GM12878 (cell line): ENCODE results near the gene AKT3. TPM values are rescaled to one million over a fixed set of nuclear protein-coding genes. Genes with fewer than 3 reads are reported as not detected.
A peak's percentile ranks its signal among the peaks of the same experiment; 100 is the strongest.

ENCODE experiments used
- CHD2 ChIP-seq: IDR thresholded peaks from 2 replicates; pipeline ENCODE4 v1.6.1; 2011; ENCODE audit warnings: low read depth, low read length, improper control_type of control experiment, borderline replicate concordance
- CREM ChIP-seq: IDR thresholded peaks from 2 replicates; pipeline ENCODE4 v1.6.1; 2014; ENCODE audit warnings: antibody characterized with exemption, low read depth
- EED ChIP-seq: sonication (generic); IDR thresholded peaks from 2 replicates; pipeline ENCODE4 v1.6.1; 2016; ENCODE audit warnings: antibody characterized with exemption, low read depth
- FOS ChIP-seq: IDR thresholded peaks from 3 replicates; pipeline ENCODE4 v1.6.1; 2011; ENCODE audit warnings: borderline replicate concordance; ENCODE audit not compliant: insufficient read length; ENCODE audit errors: extremely low read depth
- HSF1 ChIP-seq: fragments of 150-350 bp; IDR thresholded peaks from 2 replicates; pipeline ENCODE4 v1.6.1; 2014; ENCODE audit warnings: mild to moderate bottlenecking, low read depth, low read length
- IRF3 ChIP-seq: fragments of 450-650 bp; IDR thresholded peaks from 2 replicates; pipeline ENCODE4 v1.6.1; 2014; ENCODE audit warnings: mild to moderate bottlenecking
- KDM1A ChIP-seq: fragments of 200-600 bp; sonication (generic); IDR thresholded peaks from 2 replicates; pipeline ENCODE4 v1.6.1; 2016; ENCODE audit warnings: borderline replicate concordance
- MAX ChIP-seq: IDR thresholded peaks from 2 replicates; pipeline ENCODE4 v1.6.1; 2012; ENCODE audit warnings: low read depth, low read length, improper control_type of control experiment
- NBN ChIP-seq: fragments of 450-650 bp; IDR thresholded peaks from 2 replicates; pipeline ENCODE4 v1.6.1; 2016
- NFIC ChIP-seq: IDR thresholded peaks from 2 replicates; pipeline ENCODE4 v1.6.1; 2012; ENCODE audit warnings: low read depth, mild to moderate bottlenecking, inconsistent platforms, low read length, moderate library complexity
- RUNX3 ChIP-seq: IDR thresholded peaks from 2 replicates; pipeline ENCODE4 v1.6.1; 2012; ENCODE audit warnings: low read length, inconsistent platforms
- TCF3 ChIP-seq: IDR thresholded peaks from 2 replicates; pipeline ENCODE4 v1.6.1; 2012; ENCODE audit warnings: low read depth, mild to moderate bottlenecking, low read length, borderline replicate concordance; ENCODE audit not compliant: insufficient read depth
- YY1 ChIP-seq: IDR thresholded peaks from 2 replicates; pipeline ENCODE4 v1.6.1; 2011; ENCODE audit warnings: low read depth, mild to moderate bottlenecking, low read length
- ZNF217 ChIP-seq: fragments of 450-650 bp; IDR thresholded peaks from 2 replicates; pipeline ENCODE4 v1.6.1; 2017; ENCODE audit warnings: antibody characterized with exemption, mild to moderate bottlenecking
- polyA plus RNA-seq, 11 experiments: library from polyadenylated mRNA; depleted of rRNA in 4 of 11; unstranded in 6 of 11; stranded (reverse) in 5 of 11; fragments of >200 nt; fragmentation: Nextera tagmentation in 4 of 11; fragmentation: Illumina TruSeq in 1 of 11; extraction: Ambion mirVana in 4 of 11; extraction: Trizol in 1 of 11; gene quantifications; 1 replicate in 1 of 11; 2 replicates in 10 of 11; pipeline versions ENCODE4 v1.2.1 to v1.2.3, GENCODE V29; 2011 to 2016; ENCODE audit warnings: inconsistent platforms in 2 of 11, missing spikeins in 2 of 11, low read depth in 1 of 11
- total RNA-seq, 4 experiments: library from RNA; depleted of rRNA in 3 of 4; stranded (reverse); fragments of >200 nt in 3 of 4; fragmentation: Illumina TruSeq in 1 of 4; extraction: Trizol in 1 of 4; gene quantifications; 2 replicates each; pipeline versions ENCODE4 v1.2.1 to v1.2.3, GENCODE V29; 2013 to 2021
- TF ChIP-seq, protein P1 (sequence below): fragments of 450-650 bp; formaldehyde crosslinking; IDR thresholded peaks from 2 replicates; pipeline ENCODE4 v1.4.0; 2022; ENCODE audit warnings: mild to moderate bottlenecking, moderate library complexity
- TF ChIP-seq, protein P2 (sequence below): fragments of 150-350 bp; IDR thresholded peaks from 2 replicates; pipeline ENCODE4 v1.6.1; 2016; ENCODE audit warnings: low read depth, low read length
- TF ChIP-seq, protein P3 (sequence below), 3 experiments: IDR thresholded peaks in 2 of 3; conservative IDR thresholded peaks in 1 of 3; 2 replicates each; pipeline ENCODE4 v1.5.1; 2011; ENCODE audit warnings: low read depth in 3 of 3, low read length in 3 of 3, mild to moderate bottlenecking in 3 of 3, control low read depth in 2 of 3, moderate library complexity in 2 of 3, inconsistent platforms in 1 of 3, mixed read lengths in 1 of 3; ENCODE audit not compliant: control insufficient read depth in 2 of 3, insufficient read depth in 1 of 3; ENCODE audit errors: extremely low read depth in 1 of 3
- TF ChIP-seq, protein P4 (sequence below): IDR thresholded peaks from 2 replicates; pipeline ENCODE4 v1.6.1; 2012; ENCODE audit warnings: low read length, inconsistent platforms

Gene AKT3
- total and polyA plus RNA-seq, 10 of the 15 experiments (the other 5 are each of a cell fraction or from before 2014, with no cell fraction given): 0.03 to 0.56 (median 0.19) TPM

DNA sequence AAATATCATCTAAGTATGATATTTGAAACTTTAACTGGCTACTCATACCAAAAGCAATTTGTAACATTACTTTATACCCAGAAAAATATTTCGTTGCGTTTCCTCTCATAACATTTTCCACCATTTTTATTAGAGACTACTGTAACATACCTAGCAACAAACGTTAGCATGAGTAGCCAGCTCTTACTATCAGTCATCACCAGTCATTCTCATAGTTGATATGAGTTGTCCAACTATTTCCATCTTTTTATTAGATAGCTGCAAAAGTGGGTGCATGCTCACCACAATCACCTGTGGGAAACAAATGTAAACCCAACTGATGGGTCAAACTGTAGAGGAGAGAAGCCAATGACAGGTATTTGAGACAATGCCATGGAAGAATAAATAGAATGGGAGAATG, 114.6 kb downstream of the AKT3 start (continued):
- TF ChIP-seq, protein P1, sequence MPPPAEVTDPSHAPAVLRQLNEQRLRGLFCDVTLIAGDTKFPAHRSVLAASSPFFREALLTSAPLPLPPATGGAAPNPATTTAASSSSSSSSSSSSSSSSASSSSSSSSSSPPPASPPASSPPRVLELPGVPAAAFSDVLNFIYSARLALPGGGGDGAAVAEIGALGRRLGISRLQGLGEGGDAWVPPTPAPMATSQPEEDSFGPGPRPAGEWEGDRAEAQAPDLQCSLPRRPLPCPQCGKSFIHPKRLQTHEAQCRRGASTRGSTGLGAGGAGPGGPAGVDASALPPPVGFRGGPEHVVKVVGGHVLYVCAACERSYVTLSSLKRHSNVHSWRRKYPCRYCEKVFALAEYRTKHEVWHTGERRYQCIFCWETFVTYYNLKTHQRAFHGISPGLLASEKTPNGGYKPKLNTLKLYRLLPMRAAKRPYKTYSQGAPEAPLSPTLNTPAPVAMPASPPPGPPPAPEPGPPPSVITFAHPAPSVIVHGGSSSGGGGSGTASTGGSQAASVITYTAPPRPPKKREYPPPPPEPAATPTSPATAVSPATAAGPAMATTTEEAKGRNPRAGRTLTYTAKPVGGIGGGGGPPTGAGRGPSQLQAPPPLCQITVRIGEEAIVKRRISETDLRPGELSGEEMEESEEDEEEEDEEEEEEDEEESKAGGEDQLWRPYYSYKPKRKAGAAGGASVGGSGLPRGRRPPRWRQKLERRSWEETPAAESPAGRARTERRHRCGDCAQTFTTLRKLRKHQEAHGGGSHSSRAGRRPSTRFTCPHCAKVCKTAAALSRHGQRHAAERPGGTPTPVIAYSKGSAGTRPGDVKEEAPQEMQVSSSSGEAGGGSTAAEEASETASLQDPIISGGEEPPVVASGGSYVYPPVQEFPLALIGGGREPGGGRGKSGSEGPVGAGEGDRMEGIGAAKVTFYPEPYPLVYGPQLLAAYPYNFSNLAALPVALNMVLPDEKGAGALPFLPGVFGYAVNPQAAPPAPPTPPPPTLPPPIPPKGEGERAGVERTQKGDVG (CRISPR knock-in tag): no peak
- TF ChIP-seq HSF1 (no peak), CREM (peak; percentile 53), TCF3 (no peak), NFIC (peak; percentile 87), EED (0 out of 2 replicates have a peak, but pooled peaks have one; percentile 22), RUNX3 (peak; percentile 84), MAX (no peak), CHD2 (no peak), NBN (no peak), FOS (no peak), KDM1A (no peak), YY1 (no peak), ZNF217 (no peak), IRF3 (no peak)
- TF ChIP-seq, protein P2, sequence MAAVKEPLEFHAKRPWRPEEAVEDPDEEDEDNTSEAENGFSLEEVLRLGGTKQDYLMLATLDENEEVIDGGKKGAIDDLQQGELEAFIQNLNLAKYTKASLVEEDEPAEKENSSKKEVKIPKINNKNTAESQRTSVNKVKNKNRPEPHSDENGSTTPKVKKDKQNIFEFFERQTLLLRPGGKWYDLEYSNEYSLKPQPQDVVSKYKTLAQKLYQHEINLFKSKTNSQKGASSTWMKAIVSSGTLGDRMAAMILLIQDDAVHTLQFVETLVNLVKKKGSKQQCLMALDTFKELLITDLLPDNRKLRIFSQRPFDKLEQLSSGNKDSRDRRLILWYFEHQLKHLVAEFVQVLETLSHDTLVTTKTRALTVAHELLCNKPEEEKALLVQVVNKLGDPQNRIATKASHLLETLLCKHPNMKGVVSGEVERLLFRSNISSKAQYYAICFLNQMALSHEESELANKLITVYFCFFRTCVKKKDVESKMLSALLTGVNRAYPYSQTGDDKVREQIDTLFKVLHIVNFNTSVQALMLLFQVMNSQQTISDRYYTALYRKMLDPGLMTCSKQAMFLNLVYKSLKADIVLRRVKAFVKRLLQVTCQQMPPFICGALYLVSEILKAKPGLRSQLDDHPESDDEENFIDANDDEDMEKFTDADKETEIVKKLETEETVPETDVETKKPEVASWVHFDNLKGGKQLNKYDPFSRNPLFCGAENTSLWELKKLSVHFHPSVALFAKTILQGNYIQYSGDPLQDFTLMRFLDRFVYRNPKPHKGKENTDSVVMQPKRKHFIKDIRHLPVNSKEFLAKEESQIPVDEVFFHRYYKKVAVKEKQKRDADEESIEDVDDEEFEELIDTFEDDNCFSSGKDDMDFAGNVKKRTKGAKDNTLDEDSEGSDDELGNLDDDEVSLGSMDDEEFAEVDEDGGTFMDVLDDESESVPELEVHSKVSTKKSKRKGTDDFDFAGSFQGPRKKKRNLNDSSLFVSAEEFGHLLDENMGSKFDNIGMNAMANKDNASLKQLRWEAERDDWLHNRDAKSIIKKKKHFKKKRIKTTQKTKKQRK: no peak
- TF ChIP-seq, protein P3, sequence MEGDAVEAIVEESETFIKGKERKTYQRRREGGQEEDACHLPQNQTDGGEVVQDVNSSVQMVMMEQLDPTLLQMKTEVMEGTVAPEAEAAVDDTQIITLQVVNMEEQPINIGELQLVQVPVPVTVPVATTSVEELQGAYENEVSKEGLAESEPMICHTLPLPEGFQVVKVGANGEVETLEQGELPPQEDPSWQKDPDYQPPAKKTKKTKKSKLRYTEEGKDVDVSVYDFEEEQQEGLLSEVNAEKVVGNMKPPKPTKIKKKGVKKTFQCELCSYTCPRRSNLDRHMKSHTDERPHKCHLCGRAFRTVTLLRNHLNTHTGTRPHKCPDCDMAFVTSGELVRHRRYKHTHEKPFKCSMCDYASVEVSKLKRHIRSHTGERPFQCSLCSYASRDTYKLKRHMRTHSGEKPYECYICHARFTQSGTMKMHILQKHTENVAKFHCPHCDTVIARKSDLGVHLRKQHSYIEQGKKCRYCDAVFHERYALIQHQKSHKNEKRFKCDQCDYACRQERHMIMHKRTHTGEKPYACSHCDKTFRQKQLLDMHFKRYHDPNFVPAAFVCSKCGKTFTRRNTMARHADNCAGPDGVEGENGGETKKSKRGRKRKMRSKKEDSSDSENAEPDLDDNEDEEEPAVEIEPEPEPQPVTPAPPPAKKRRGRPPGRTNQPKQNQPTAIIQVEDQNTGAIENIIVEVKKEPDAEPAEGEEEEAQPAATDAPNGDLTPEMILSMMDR (IDR thresholded peaks at IDR 0.05 in 2 of 3, conservative IDR thresholded peaks at IDR 0.05 in 1 of 3; ENCODE audit: control insufficient read depth in 2 of 3, extremely low read depth in 1 of 3, insufficient read depth in 1 of 3, low read depth in 3 of 3, low read length in 3 of 3): no peak
- TF ChIP-seq, protein P4, sequence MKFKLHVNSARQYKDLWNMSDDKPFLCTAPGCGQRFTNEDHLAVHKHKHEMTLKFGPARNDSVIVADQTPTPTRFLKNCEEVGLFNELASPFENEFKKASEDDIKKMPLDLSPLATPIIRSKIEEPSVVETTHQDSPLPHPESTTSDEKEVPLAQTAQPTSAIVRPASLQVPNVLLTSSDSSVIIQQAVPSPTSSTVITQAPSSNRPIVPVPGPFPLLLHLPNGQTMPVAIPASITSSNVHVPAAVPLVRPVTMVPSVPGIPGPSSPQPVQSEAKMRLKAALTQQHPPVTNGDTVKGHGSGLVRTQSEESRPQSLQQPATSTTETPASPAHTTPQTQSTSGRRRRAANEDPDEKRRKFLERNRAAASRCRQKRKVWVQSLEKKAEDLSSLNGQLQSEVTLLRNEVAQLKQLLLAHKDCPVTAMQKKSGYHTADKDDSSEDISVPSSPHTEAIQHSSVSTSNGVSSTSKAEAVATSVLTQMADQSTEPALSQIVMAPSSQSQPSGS: peak; percentile 87
